ENCODE data around the gene CASK. TPM values are rescaled to one million over a fixed set of nuclear protein-coding genes. Genes with fewer than 3 reads are reported as not detected.

Gene CASK
- total and polyA plus RNA-seq, 8 donors: 7.3 to 82.0 (median 32.3) TPM

DNA sequence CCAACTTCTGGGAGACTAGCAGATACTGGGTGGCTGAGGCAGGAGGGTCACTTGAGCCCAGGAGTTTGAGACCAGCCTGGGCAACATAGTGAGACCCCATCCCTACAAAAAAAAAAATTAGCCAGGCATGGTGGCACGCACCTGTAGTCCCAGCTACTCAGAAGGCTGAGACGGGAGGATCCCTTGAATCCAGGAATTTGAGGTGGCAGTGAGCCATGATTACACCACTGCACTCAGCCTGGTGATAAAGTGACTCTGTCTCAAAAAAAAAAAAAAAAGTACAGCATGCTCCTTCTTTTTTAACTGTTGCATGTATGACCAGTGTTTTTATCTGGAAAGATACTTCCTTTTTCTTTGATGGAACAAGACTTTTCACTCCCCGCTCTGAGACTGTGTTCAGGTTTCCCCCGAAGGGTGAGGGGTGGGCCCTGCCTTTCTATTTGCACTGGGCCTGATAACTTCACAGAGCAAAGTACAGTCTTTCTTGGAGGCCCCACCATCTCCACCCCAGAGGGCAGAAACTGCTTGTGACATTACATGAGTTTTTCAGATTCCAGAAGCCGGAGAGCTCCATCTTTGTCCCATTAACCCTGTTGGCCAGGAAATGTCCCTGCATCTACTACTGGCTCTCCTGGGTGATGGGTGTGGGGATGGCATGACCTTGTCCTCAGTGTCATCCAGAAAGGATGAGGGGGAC, 441.1 kb downstream of the CASK start:
- H3K27ac ChIP-seq: no peak overlapping the region

DNA sequence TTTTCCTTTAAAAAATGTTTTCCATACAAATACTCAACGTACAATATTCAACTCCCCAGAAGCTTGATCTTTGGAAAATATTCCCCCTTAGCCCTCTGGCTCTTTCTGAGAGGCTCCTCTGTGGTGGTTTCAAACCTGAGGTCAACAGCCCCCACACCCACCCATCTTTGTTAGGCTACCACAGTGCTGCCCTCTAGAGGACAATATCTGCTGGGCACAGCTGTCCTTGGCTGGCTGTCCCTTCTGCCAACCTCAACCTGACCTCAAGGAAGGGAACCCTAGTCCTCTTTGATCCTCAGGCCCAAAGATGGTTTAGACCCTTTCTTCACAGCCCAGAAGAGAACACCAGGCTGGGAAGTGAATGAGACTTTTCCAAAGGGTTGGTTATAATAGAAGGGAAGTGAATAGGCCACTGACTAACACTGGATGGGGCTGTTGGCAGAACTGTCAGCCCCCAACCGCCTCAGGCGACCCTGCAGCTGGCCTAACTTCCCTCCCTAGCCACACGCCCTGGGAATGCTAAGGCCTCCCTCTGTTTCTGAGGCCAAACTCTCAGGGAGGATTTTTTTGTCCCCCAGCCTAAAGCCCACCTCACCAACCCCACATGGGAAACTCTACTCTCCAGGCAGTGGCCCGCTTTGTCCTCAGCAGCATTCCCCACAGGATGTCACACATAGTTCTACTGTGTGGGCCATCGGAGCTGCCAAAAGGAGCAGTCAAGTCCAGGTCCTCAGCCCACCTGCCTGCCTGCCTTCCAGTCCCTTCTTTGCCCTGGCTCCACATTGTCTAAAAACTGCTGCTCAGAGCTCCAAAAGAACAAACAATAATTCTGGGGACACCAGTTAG, 441.9 kb downstream of the CASK start:
- Histone ChIP-seq H3K27me3 (peaks cover 0 to 8% (median 0%) of the 10 kb centered on the region in 3 donors), H3K27ac (no peak overlapping the region), H3K4me1 (no peaks in the 10 kb centered on the region), H3K36me3 (no peaks in the 10 kb centered on the region), H3K9me3 (peaks cover 0 to 11% (median 3%) of the 10 kb centered on the region in 4 donors), H3K4me3 (no peak overlapping the region)
- 69 to 96% (median 89%) methylated on average over 5 to 6 of the region's 6 CpGs for WGBS, 5 donors
- intact Hi-C loops (cut with DNase I; ENCODE audit: low total_unique reads): no loop called here
- DNase-seq: no peak
- TF ChIP-seq, protein P1, sequence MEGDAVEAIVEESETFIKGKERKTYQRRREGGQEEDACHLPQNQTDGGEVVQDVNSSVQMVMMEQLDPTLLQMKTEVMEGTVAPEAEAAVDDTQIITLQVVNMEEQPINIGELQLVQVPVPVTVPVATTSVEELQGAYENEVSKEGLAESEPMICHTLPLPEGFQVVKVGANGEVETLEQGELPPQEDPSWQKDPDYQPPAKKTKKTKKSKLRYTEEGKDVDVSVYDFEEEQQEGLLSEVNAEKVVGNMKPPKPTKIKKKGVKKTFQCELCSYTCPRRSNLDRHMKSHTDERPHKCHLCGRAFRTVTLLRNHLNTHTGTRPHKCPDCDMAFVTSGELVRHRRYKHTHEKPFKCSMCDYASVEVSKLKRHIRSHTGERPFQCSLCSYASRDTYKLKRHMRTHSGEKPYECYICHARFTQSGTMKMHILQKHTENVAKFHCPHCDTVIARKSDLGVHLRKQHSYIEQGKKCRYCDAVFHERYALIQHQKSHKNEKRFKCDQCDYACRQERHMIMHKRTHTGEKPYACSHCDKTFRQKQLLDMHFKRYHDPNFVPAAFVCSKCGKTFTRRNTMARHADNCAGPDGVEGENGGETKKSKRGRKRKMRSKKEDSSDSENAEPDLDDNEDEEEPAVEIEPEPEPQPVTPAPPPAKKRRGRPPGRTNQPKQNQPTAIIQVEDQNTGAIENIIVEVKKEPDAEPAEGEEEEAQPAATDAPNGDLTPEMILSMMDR (IDR thresholded peaks at IDR 0.05): no peak
- TF ChIP-seq EP300 (IDR thresholded peaks at IDR 0.05) (no peak), POLR2AphosphoS5 (IDR thresholded peaks at IDR 0.05) (no peak), POLR2A (IDR thresholded peaks at IDR 0.05) (no peak)

More for the DNA sequence above, 441.1 kb downstream of the CASK start:
- H3K27me3 ChIP-seq: peaks cover 0 to 8% (median 0%) of the 10 kb centered on the region in 3 donors
- TF ChIP-seq POLR2AphosphoS5 (IDR thresholded peaks at IDR 0.05): no peak
- no peak for TF ChIP-seq POLR2A (IDR thresholded peaks at IDR 0.05)
- TF ChIP-seq, protein P1 (IDR thresholded peaks at IDR 0.05): no peak
- TF ChIP-seq EP300 (IDR thresholded peaks at IDR 0.05): no peak
- no peaks in the 10 kb centered on the region for H3K36me3 ChIP-seq
- H3K9me3 ChIP-seq: peaks cover 0 to 16% (median 5%) of the 10 kb centered on the region in 4 donors
- intact Hi-C loops (cut with DNase I; ENCODE audit: low total_unique reads): no loop called here
- WGBS, 5 donors: 28 to 61% (median 52%) methylated on average over 5 of the region's 5 CpGs
- no peak overlapping the region for H3K4me3 ChIP-seq
- peak in 1 of 2 donors; percentile 55 for DNase-seq
- no peaks in the 10 kb centered on the region for H3K4me1 ChIP-seq

DNA sequence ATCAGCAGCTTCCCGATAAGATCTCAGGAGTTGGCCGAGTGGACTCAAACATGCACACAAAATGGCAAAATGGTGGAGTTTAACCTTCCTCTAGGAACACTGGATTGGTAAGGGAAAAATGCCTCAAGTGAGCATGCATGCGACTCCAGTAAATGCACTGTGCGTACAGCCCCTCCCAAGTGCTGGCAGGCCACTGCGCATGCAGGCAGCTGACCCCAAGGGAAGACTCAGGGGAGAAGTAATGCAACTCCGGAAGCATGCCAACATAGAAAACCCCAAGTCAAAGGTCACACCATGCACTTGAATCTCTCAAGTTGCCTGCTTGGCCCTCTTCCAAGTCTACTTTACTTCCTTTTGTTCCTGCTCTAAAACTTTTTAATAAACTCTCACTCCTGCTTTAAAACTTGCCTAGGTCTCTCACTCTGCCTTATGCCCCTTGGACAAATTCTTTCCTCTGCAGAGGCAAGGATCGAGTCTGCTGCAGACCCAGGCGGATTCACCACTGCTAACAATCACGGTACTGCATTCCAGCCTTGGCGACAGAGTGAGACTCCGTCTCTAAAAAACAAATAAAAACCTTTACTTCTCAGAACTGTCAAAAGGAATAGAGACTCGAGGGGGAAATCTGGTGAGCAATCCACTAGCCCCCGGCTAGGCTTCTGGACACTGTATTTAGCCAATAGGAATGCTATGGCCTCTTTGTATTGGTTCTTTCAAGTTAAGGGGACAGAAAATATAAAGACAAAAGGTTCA, 442.7 kb downstream of the CASK start:
- peaks cover 0 to 5% (median 4%) of the 10 kb centered on the region in 4 donors for H3K4me1 ChIP-seq
- DNase-seq: no peak
- TF ChIP-seq, protein P1 (IDR thresholded peaks at IDR 0.05): no peak
- TF ChIP-seq POLR2AphosphoS5 (IDR thresholded peaks at IDR 0.05) (no peak), EP300 (IDR thresholded peaks at IDR 0.05) (no peak), POLR2A (IDR thresholded peaks at IDR 0.05) (no peak)

More for the DNA sequence above, 442.7 kb downstream of the CASK start:
- Histone ChIP-seq H3K36me3 (no peaks in the 10 kb centered on the region), H3K27me3 (peaks cover 0 to 8% (median 0%) of the 10 kb centered on the region in 3 donors), H3K27ac (no peak overlapping the region), H3K4me3 (no peak overlapping the region), H3K9me3 (peaks cover 0 to 11% (median 3%) of the 10 kb centered on the region in 4 donors)
- intact Hi-C loops (cut with DNase I; ENCODE audit: low total_unique reads): no loop called here
- 82 to 92% (median 89%) methylated on average over 13 of the region's 13 CpGs for WGBS, 5 donors

Data from stomach (tissue), 9 donors.